H1 (cell line): ENCODE data around the gene GTF2B. TPM values are rescaled to one million over a fixed set of nuclear protein-coding genes. Genes with fewer than 3 reads are reported as not detected.

Source experiments
- CTCF ChIA-PET: fragments of 300-600 bp; sonication (Branson Sonifier 250); formaldehyde crosslinking; loops from one replicate; lab custom pipeline; 2021; ENCODE audit not compliant: partially characterized antibody; lab: Charles Lee
- POLR2A ChIA-PET: fragments of 300-600 bp; sonication (Branson Sonifier 250); formaldehyde crosslinking; loops from one replicate; lab custom pipeline; 2021; ENCODE audit warnings: inconsistent platforms; ENCODE audit not compliant: partially characterized antibody; lab: Charles Lee
- DNase-seq, 2 experiments: peaks; one replicate each; pipeline versions ENCODE4 v3.0.0 to v3.0.0-alpha.2; 2010 to 2022; ENCODE audit warnings: low spot score in 2 of 2, low read depth in 1 of 2, mixed read lengths in 1 of 2
- FAIRE-seq: peaks from 2 replicates; lab custom pipeline; 2011; peaks lifted over from hg19 to GRCh38; lab: Jason Lieb, UNC
- H2AFZ ChIP-seq: 2 replicates; pipeline ENCODE4 v1.8.1; 2012; ENCODE audit warnings: low read length, inconsistent platforms
- H2AK5ac ChIP-seq: 2 replicates; pipeline ENCODE4 v1.6.1; 2013; ENCODE audit warnings: low read depth, low read length
- H2BK120ac ChIP-seq: replicated peaks from 2 replicates; pipeline ENCODE3; 2013; ENCODE audit warnings: low read depth, low read length, inconsistent platforms
- H2BK12ac ChIP-seq: 2 replicates; pipeline ENCODE4 v1.6.1; 2013; ENCODE audit warnings: low read depth, low read length
- H2BK15ac ChIP-seq: 2 replicates; pipeline ENCODE4 v1.6.1; 2013; ENCODE audit warnings: low read length
- H2BK20ac ChIP-seq: 2 replicates; pipeline ENCODE4 v1.6.1; 2013; ENCODE audit warnings: low read length
- H2BK5ac ChIP-seq: 2 replicates; pipeline ENCODE4 v1.6.1; 2013; ENCODE audit warnings: low read depth, low read length
- H3K14ac ChIP-seq: 2 replicates; pipeline ENCODE4 v1.6.1; 2013; ENCODE audit warnings: inconsistent platforms; ENCODE audit not compliant: insufficient read length
- H3K18ac ChIP-seq: 2 replicates; pipeline ENCODE4 v1.6.1; 2013; ENCODE audit warnings: low read length; ENCODE audit errors: extremely low read depth
- H3K23ac ChIP-seq: 2 replicates; pipeline ENCODE4 v1.6.1; 2013; ENCODE audit warnings: inconsistent platforms; ENCODE audit not compliant: insufficient read length
- H3K23me2 ChIP-seq: 2 replicates; pipeline ENCODE4 v1.6.1; 2013; ENCODE audit warnings: low read depth, low read length
- H3K27ac ChIP-seq: 2 replicates; pipeline ENCODE4 v1.6.1; 2011; ENCODE audit warnings: low read depth, low read length, inconsistent platforms
- H3K27me3 ChIP-seq, 4 experiments: replicated peaks in 1 of 4; 1 replicate in 1 of 4; 2 replicates in 3 of 4; pipeline versions ENCODE4 v1.6.1 to v1.8.1; 2011 to 2013; ENCODE audit warnings: low read length in 3 of 4, mild to moderate bottlenecking in 3 of 4, inconsistent platforms in 2 of 4, mixed read lengths in 2 of 4, moderate library complexity in 1 of 4; ENCODE audit not compliant: control insufficient read depth in 3 of 4, insufficient read depth in 3 of 4; ENCODE audit errors: extremely low read depth in 1 of 4
- H3K36me3 ChIP-seq, 4 experiments: 2 replicates each; pipeline versions ENCODE4 v1.6.1 to v1.8.1; 2011 to 2013; ENCODE audit warnings: mild to moderate bottlenecking in 4 of 4, low read length in 3 of 4, moderate library complexity in 2 of 4, control low read depth in 1 of 4, inconsistent platforms in 1 of 4; ENCODE audit not compliant: insufficient read depth in 4 of 4, control insufficient read depth in 2 of 4
- H3K4ac ChIP-seq: replicated peaks from 2 replicates; pipeline ENCODE3; 2013; ENCODE audit warnings: low read length, low read depth, mixed read lengths, inconsistent platforms; ENCODE audit not compliant: insufficient read length
- H3K4me1 ChIP-seq, 4 experiments: replicated peaks in 1 of 4; 1 replicate in 1 of 4; 2 replicates in 3 of 4; pipeline versions ENCODE4 v1.6.1 to v1.8.1; 2011 to 2013; ENCODE audit warnings: low read length in 3 of 4, inconsistent platforms in 2 of 4, mixed read lengths in 1 of 4; ENCODE audit not compliant: insufficient read depth in 4 of 4, control insufficient read depth in 3 of 4
- H3K4me2 ChIP-seq, 2 experiments: 2 replicates each; pipeline versions ENCODE4 v1.6.1 to v1.8.1; 2011 to 2013; ENCODE audit warnings: low read depth in 2 of 2, low read length in 2 of 2, control low read depth in 1 of 2, inconsistent platforms in 1 of 2, mild to moderate bottlenecking in 1 of 2; ENCODE audit not compliant: insufficient read depth in 1 of 2
- H3K4me3 ChIP-seq, 4 experiments: fragments of 200-600, 300-600 bp in 1 of 4; sonication (generic), shearing (Covaris generic), sonication (Bioruptor Twin) in 1 of 4; 2 replicates each; pipeline versions ENCODE4 v1.5.1 to v1.8.1; 2011 to 2016; ENCODE audit warnings: low read length in 4 of 4, low read depth in 3 of 4, control low read depth in 2 of 4, inconsistent platforms in 2 of 4, mild to moderate bottlenecking in 2 of 4, mixed read lengths in 1 of 4, moderate library complexity in 1 of 4; ENCODE audit not compliant: insufficient read depth in 2 of 4; ENCODE audit errors: extremely low read depth in 1 of 4
- H3K56ac ChIP-seq: replicated peaks from 2 replicates; pipeline ENCODE3; 2013; ENCODE audit warnings: low read depth, mild to moderate bottlenecking, mixed read lengths, low read length, inconsistent platforms; ENCODE audit not compliant: insufficient read length
- H3K79me1 ChIP-seq: 2 replicates; pipeline ENCODE4 v1.6.1; 2013; ENCODE audit warnings: low read depth, low read length, control low read depth
- H3K79me2 ChIP-seq, 2 experiments: 2 replicates each; pipeline versions ENCODE4 v1.6.1 to v1.8.1; 2012 to 2013; ENCODE audit warnings: low read length in 2 of 2, mild to moderate bottlenecking in 2 of 2, inconsistent platforms in 1 of 2; ENCODE audit not compliant: insufficient read depth in 2 of 2, control insufficient read depth in 1 of 2
- H3K9ac ChIP-seq, 4 experiments: replicated peaks in 1 of 4; 1 replicate in 1 of 4; 2 replicates in 3 of 4; pipeline versions ENCODE4 v1.6.1 to v1.8.1; 2011 to 2013; ENCODE audit warnings: low read depth in 3 of 4, low read length in 3 of 4, control low read depth in 2 of 4, mild to moderate bottlenecking in 2 of 4, moderate library complexity in 2 of 4, inconsistent platforms in 1 of 4; ENCODE audit errors: extremely low read depth in 1 of 4
- H3K9me3 ChIP-seq, 2 experiments: 2 replicates each; pipeline versions ENCODE4 v1.6.1 to v1.8.1; 2012 to 2013; ENCODE audit warnings: mild to moderate bottlenecking in 2 of 2, moderate library complexity in 2 of 2, control low read depth in 1 of 2, inconsistent platforms in 1 of 2, low read depth in 1 of 2, low read length in 1 of 2, mixed read lengths in 1 of 2; ENCODE audit not compliant: insufficient read depth in 2 of 2
- H4K20me1 ChIP-seq, 2 experiments: replicated peaks in 1 of 2; 2 replicates each; pipeline versions ENCODE3 to v1.8.1; 2011 to 2013; ENCODE audit warnings: inconsistent platforms in 2 of 2, low read length in 2 of 2, mild to moderate bottlenecking in 1 of 2; ENCODE audit not compliant: insufficient read depth in 2 of 2, control insufficient read depth in 1 of 2
- H4K5ac ChIP-seq: 2 replicates; pipeline ENCODE4 v1.6.1; 2013; ENCODE audit warnings: low read length, low read depth, mixed read lengths, inconsistent platforms; ENCODE audit not compliant: insufficient read length
- H4K8ac ChIP-seq: 2 replicates; pipeline ENCODE4 v1.8.0; 2013; ENCODE audit warnings: mild to moderate bottlenecking, moderate library complexity, low read length, inconsistent platforms; ENCODE audit not compliant: insufficient read depth; ENCODE audit errors: extremely low read depth
- H4K91ac ChIP-seq: replicated peaks from 2 replicates; pipeline ENCODE3; 2013; ENCODE audit warnings: low read length, mixed read lengths, inconsistent platforms; ENCODE audit not compliant: insufficient read length
- ATF3 ChIP-seq: IDR thresholded peaks from 2 replicates; pipeline ENCODE4 v1.6.1; 2011; ENCODE audit warnings: low read depth, mild to moderate bottlenecking, low read length; ENCODE audit not compliant: insufficient read depth
- CTCF ChIP-seq, 3 experiments: IDR thresholded peaks; 1 replicate in 2 of 3; 2 replicates in 1 of 3; pipeline versions ENCODE4 v1.5.1 to v1.6.1; 2011; ENCODE audit warnings: low read length in 3 of 3, mild to moderate bottlenecking in 3 of 3, inconsistent platforms in 2 of 3, low read depth in 1 of 3, moderate library complexity in 1 of 3; ENCODE audit not compliant: insufficient read depth in 1 of 3; ENCODE audit errors: control extremely low read depth in 1 of 3
- MAX ChIP-seq: IDR thresholded peaks from 2 replicates; pipeline ENCODE4 v1.6.1; 2012; ENCODE audit warnings: inconsistent platforms
- RAD21 ChIP-seq, 2 experiments: IDR thresholded peaks in 1 of 2; conservative IDR thresholded peaks in 1 of 2; 2 replicates each; pipeline ENCODE4 v1.6.1; 2011; ENCODE audit warnings: low read depth in 2 of 2, low read length in 2 of 2, improper control_type of control experiment in 1 of 2, inconsistent platforms in 1 of 2, mild to moderate bottlenecking in 1 of 2, moderate library complexity in 1 of 2
- SAP30 ChIP-seq: fragments of 300-600 bp; sonication (generic); IDR thresholded peaks from 2 replicates; pipeline ENCODE4 v1.7.1; 2012; ENCODE audit warnings: low read length, moderate library complexity, mild to moderate bottlenecking, inconsistent platforms; ENCODE audit not compliant: insufficient read depth, insufficient replicate concordance
- WGBS, 2 experiments: shearing (Covaris generic) in 1 of 2; methylation state at CpG; one replicate each; pipeline versions ENCODE4 v1.1.6 to v1.1.7; 2013 to 2015; ENCODE audit warnings: low lambda C conversion rate in 2 of 2, mixed read lengths in 2 of 2, inconsistent platforms in 1 of 2, low coverage in 1 of 2, missing lambda C conversion rate in 1 of 2; ENCODE audit not compliant: insufficient replicate concordance in 2 of 2, insufficient coverage in 1 of 2, insufficient read length in 1 of 2; ENCODE audit errors: extremely low coverage in 1 of 2, missing lambda C conversion rate in 1 of 2; 5-methylcytosine and 5-hydroxymethylcytosine counted together
- polyA plus RNA-seq, 7 experiments: library from polyadenylated mRNA; depleted of rRNA in 3 of 7; stranded (reverse) in 5 of 7; unstranded in 2 of 7; fragments of >200 nt in 5 of 7; fragments of 200-250 nt in 2 of 7; gene quantifications; 1 replicate in 5 of 7; 2 replicates in 1 of 7; 4 replicates in 1 of 7; pipeline versions ENCODE4 v1.2.1 to v1.2.3, GENCODE V29; 2011 to 2013; ENCODE audit warnings: missing spikeins in 2 of 7, mixed read lengths in 2 of 7
- total RNA-seq: library from RNA; stranded (reverse); fragmentation: NEBNext Ultra II Directional; extraction: Animal tissue kit (Norgen Biotek cat#: 25700); gene quantifications from 2 replicates; pipeline ENCODE4 v1.2.1, GENCODE V29; 2021

GTF2B gene
- total and polyA plus RNA-seq, 2 of the 8 experiments (the other 6 are each of a cell fraction or from before 2014, with no cell fraction given) = 14.9 to 15.6 TPM

- Histone ChIP-seq H3K4ac (no peak overlapping the region), H3K9ac (no peak overlapping the region), H3K4me2 (no peak overlapping the region), H4K91ac (no peak overlapping the region), H2AFZ (no peak overlapping the region), H3K56ac (no peak overlapping the region), H3K79me1 (no peaks in the 10 kb centered on the region), H3K14ac (no peak overlapping the region), H3K27ac (no peak overlapping the region), H3K4me1 (no peaks in the 10 kb centered on the region), H2BK15ac (no peak overlapping the region), H3K27me3 (no peaks in the 10 kb centered on the region)
- DNase-seq = no peak
- FAIRE-seq = peak; percentile 65
- POLR2A ChIA-PET = interaction anchor here (0.8 to 1.2 kb wide), 2 partner anchors 13 kb away, joined by 3 to 4 read pairs; partner anchors contain the start of gene GTF2B
- 57% methylated on average over 6 of the region's 6 CpGs; no CpG with 5 or more reads in 1 of the 2 experiments for WGBS, 2 experiments
- TF ChIP-seq CTCF (IDR thresholded peaks at IDR 0.05; ENCODE audit: control extremely low read depth in 1 of 3, insufficient read depth in 1 of 3, low read depth in 1 of 3, low read length in 3 of 3) (peak in 2 of 3 experiments; percentile 30 to 31; a peak in 2 of 4 replicates), SAP30 (no peak), RAD21 (IDR thresholded peaks at IDR 0.05 in 1 of 2, conservative IDR thresholded peaks at IDR 0.05 in 1 of 2; ENCODE audit: low read depth in 2 of 2, low read length in 2 of 2) (peak in 1 of 2 experiments; percentile 46), MAX (no peak), ATF3 (no peak)
- TF ChIP-seq, all 59 proteins: peak for 2
- no peak overlapping the region for H4K5ac ChIP-seq
- CTCF ChIA-PET = interaction anchor here (0.6 to 5.4 kb wide), 28 partner anchors 10 to 501 kb away, joined by 3 to 68 read pairs (median 4); partner anchors contain the start of gene GTF2B
- H3K9me3 ChIP-seq = no peaks in the 10 kb centered on the region
- H2BK120ac ChIP-seq = no peak overlapping the region
- H2BK12ac ChIP-seq = no peak overlapping the region
- no peak overlapping the region for H3K23ac ChIP-seq
- H3K23me2 ChIP-seq = no peaks in the 10 kb centered on the region
- no peak overlapping the region for H2BK5ac ChIP-seq
- H2BK20ac ChIP-seq = no peak overlapping the region
- no peak overlapping the region for H3K4me3 ChIP-seq
- H3K36me3 ChIP-seq = 0 out of 8 replicates have a peak, but pooled peaks cover 0 to 2% (median 0%) of the 10 kb centered on the region in 4 experiments
- H4K8ac ChIP-seq = no peak overlapping the region
- H3K18ac ChIP-seq = no peak overlapping the region
- H3K79me2 ChIP-seq = no peaks in the 10 kb centered on the region
- H2AK5ac ChIP-seq = no peak overlapping the region
- H4K20me1 ChIP-seq = no peaks in the 10 kb centered on the region
Measured at GRCh38 chr1:88877382-88877825, 14.0 kb downstream of the GTF2B start.
